Activated naive CD4-positive, alpha-beta T cell treated with anti-CD3 and anti-CD28 coated beads for 36 hours (primary cell): ENCODE measurements around the gene GABARAPL1. TPM values are rescaled to one million over a fixed set of nuclear protein-coding genes. Genes with fewer than 3 reads are reported as not detected.
"Not testable (repeated sequence)": the region's sequence is repeated elsewhere in the genome, so short reads cannot be mapped to it uniquely, and the experiment has no call there.

Experiments
- CTCF ChIA-PET: fragments of 350-600 bp; sonication (Branson Sonifier 250); formaldehyde crosslinking; loops from one replicate; lab custom pipeline; 2021; ENCODE audit warnings: antibody characterized with exemption; lab: Charles Lee
- DNase-seq: peaks from one replicate; pipeline ENCODE4 v3.0.0-alpha.2; 2020
- H3K27ac Mint-ChIP-seq: one replicate; pipeline ENCODE4 v1.8.0; 2021; ENCODE audit warnings: mild to moderate bottlenecking, mixed read lengths
- H3K27me3 Mint-ChIP-seq: one replicate; pipeline ENCODE4 v1.8.0; 2021; ENCODE audit warnings: low read depth, mixed read lengths
- H3K36me3 Mint-ChIP-seq: one replicate; pipeline ENCODE4 v1.8.0; 2021; ENCODE audit warnings: low read depth, mixed read lengths
- H3K4me1 Mint-ChIP-seq: one replicate; pipeline ENCODE4 v1.8.0; 2021; ENCODE audit warnings: low read depth, mixed read lengths
- H3K4me3 Mint-ChIP-seq: one replicate; pipeline ENCODE4 v1.8.0; 2021; ENCODE audit warnings: mild to moderate bottlenecking, moderate library complexity, mixed read lengths
- H3K9me3 Mint-ChIP-seq: one replicate; pipeline ENCODE4 v1.8.0; 2021; ENCODE audit warnings: mixed read lengths
- intact Hi-C: fragments of 100-400 bp; cut with micrococcal nuclease; formaldehyde crosslinking; loops from one replicate; pipeline ENCODE4 v1.15.1; 2023
- total RNA-seq, 2 experiments: library from RNA; stranded (reverse); gene quantifications; one replicate each; pipeline ENCODE4 v1.2.3, GENCODE V29; 2021

GABARAPL1 gene
- total RNA-seq, 2 experiments from 2014 or later: 3.3 to 4.9 TPM

- Mint-ChIP-seq H3K36me3 (peaks cover 13% of the 10 kb centered on the region), H3K27me3 (no peaks in the 10 kb centered on the region), H3K4me3 (no peak overlapping the region), H3K9me3 (no peaks in the 10 kb centered on the region), H3K27ac (no peak overlapping the region), H3K4me1 (peaks cover 20% of the 10 kb centered on the region)
- intact Hi-C loops: loop anchor here (10.0 kb wide), 1 partner anchor 553 kb away; the partner anchor contains the start of gene CLEC2D
- DNase-seq: no peak
- CTCF ChIA-PET: no interaction called here
These were observed 5.3 kb downstream of the GABARAPL1 start for GRCh38 chr12:10218021-10218420.

- DNase-seq: no peak
- Mint-ChIP-seq H3K9me3 (no peaks in the 10 kb centered on the region), H3K4me3 (no peak overlapping the region), H3K27me3 (no peaks in the 10 kb centered on the region), H3K4me1 (peaks cover 5% of the 10 kb centered on the region), H3K27ac (no peak overlapping the region), H3K36me3 (peaks cover 18% of the 10 kb centered on the region)
- intact Hi-C loops: no loop called here
- CTCF ChIA-PET: interaction anchor here (0.8 kb wide), 1 partner anchor 15 kb away, joined by 3 read pairs; no protein-coding TSS in a partner anchor
These were observed 7.9 kb downstream of the GABARAPL1 start for GRCh38 chr12:10220398-10221077.

- intact Hi-C loops: no loop called here
- H3K4me1 Mint-ChIP-seq: peaks cover 4% of the 10 kb centered on the region
- peaks cover 18% of the 10 kb centered on the region for H3K36me3 Mint-ChIP-seq
- no peak overlapping the region for H3K4me3 Mint-ChIP-seq
- no peak overlapping the region for H3K27ac Mint-ChIP-seq
- DNase-seq: no peak
- CTCF ChIA-PET: no interaction called here
- H3K9me3 Mint-ChIP-seq: no peaks in the 10 kb centered on the region
- H3K27me3 Mint-ChIP-seq: no peaks in the 10 kb centered on the region
These were observed 9.2 kb downstream of the GABARAPL1 start for GRCh38 chr12:10221846-10222245.

GRCh38 chr12:10223208-10223607 lies 10.5 kb downstream of the GABARAPL1 start:
- DNase-seq: no peak
- Mint-ChIP-seq H3K4me1 (peaks cover 13% of the 10 kb centered on the region), H3K27ac (no peak overlapping the region), H3K27me3 (no peaks in the 10 kb centered on the region), H3K9me3 (no peaks in the 10 kb centered on the region), H3K4me3 (no peak overlapping the region), H3K36me3 (peaks cover 18% of the 10 kb centered on the region)
- CTCF ChIA-PET: interaction anchor here (0.5 to 1.8 kb wide), 5 partner anchors 13 to 341 kb away, joined by 3 to 4 read pairs (median 3); no protein-coding TSS in a partner anchor
- intact Hi-C loops: no loop called here

- Mint-ChIP-seq H3K36me3 (peaks cover 15% of the 10 kb centered on the region), H3K4me1 (peaks cover 14% of the 10 kb centered on the region)
- DNase-seq, H3K27ac Mint-ChIP-seq, H3K9me3 Mint-ChIP-seq, H3K4me3 Mint-ChIP-seq, intact Hi-C loops, H3K27me3 Mint-ChIP-seq: not testable (repeated sequence)
- CTCF ChIA-PET: interaction anchor here (1.1 kb wide), 1 partner anchor 71 kb away, joined by 4 read pairs; no protein-coding TSS in a partner anchor
These were observed 12.7 kb downstream of the GABARAPL1 start for GRCh38 chr12:10225426-10225825.

- intact Hi-C loops: no loop called here
- CTCF ChIA-PET: interaction anchor here (0.7 kb wide), 1 partner anchor 493 kb away, joined by 3 read pairs; no protein-coding TSS in a partner anchor
- Mint-ChIP-seq H3K27ac (no peak overlapping the region), H3K9me3 (no peaks in the 10 kb centered on the region), H3K36me3 (peaks cover 13% of the 10 kb centered on the region), H3K4me3 (no peak overlapping the region), H3K27me3 (no peaks in the 10 kb centered on the region), H3K4me1 (peaks cover 14% of the 10 kb centered on the region)
- no peak for DNase-seq
These were observed 13.4 kb downstream of the GABARAPL1 start for GRCh38 chr12:10226086-10226485.

- no peak overlapping the region for H3K4me3 Mint-ChIP-seq
- H3K27ac Mint-ChIP-seq: no peak overlapping the region
- no peaks in the 10 kb centered on the region for H3K27me3 Mint-ChIP-seq
- DNase-seq: no peak
- H3K9me3 Mint-ChIP-seq: no peaks in the 10 kb centered on the region
- intact Hi-C loops: no loop called here
- H3K36me3 Mint-ChIP-seq: peaks cover 11% of the 10 kb centered on the region
- H3K4me1 Mint-ChIP-seq: peaks cover 14% of the 10 kb centered on the region
- CTCF ChIA-PET: no interaction called here
These were observed 14.1 kb downstream of the GABARAPL1 start for GRCh38 chr12:10226731-10227130.

GRCh38 chr12:10227648-10228047 lies 15.0 kb downstream of the GABARAPL1 start:
- Mint-ChIP-seq H3K4me3 (no peak overlapping the region), H3K27ac (no peak overlapping the region), H3K27me3 (no peaks in the 10 kb centered on the region), H3K4me1 (peaks cover 14% of the 10 kb centered on the region), H3K9me3 (no peaks in the 10 kb centered on the region), H3K36me3 (peaks cover 7% of the 10 kb centered on the region)
- DNase-seq: no peak
- CTCF ChIA-PET: interaction anchor here (0.7 kb wide), 1 partner anchor 93 kb away, joined by 5 read pairs; no protein-coding TSS in a partner anchor
- intact Hi-C loops: no loop called here

GRCh38 chr12:10234562-10234961 lies 21.9 kb downstream of the GABARAPL1 start:
- no peak for DNase-seq
- H3K27me3 Mint-ChIP-seq: no peaks in the 10 kb centered on the region
- no peak overlapping the region for H3K27ac Mint-ChIP-seq
- peaks cover 4% of the 10 kb centered on the region for H3K36me3 Mint-ChIP-seq
- peaks cover 19% of the 10 kb centered on the region for H3K9me3 Mint-ChIP-seq
- no peak overlapping the region for H3K4me3 Mint-ChIP-seq
- no peaks in the 10 kb centered on the region for H3K4me1 Mint-ChIP-seq
- CTCF ChIA-PET: interaction anchor here (1.5 to 4.4 kb wide), 2 partner anchors 94 to 328 kb away, joined by 4 to 41 read pairs; no protein-coding TSS in a partner anchor
- intact Hi-C loops: no loop called here

GRCh38 chr12:10235761-10236631 lies 23.3 kb downstream of the GABARAPL1 start:
- CTCF ChIA-PET: interaction anchor here (0.6 to 4.4 kb wide), 25 partner anchors 8 to 514 kb away, joined by 3 to 41 read pairs (median 3); no protein-coding TSS in a partner anchor
- intact Hi-C loops: loop anchor here (1.0 to 5.0 kb wide), 8 partner anchors 86 to 1250 kb away; partner anchors contain the start of genes MAGOHB and STYK1

GRCh38 chr12:10236720-10237119 lies 24.0 kb downstream of the GABARAPL1 start:
- Mint-ChIP-seq H3K4me3 (no peak overlapping the region), H3K9me3 (peaks cover 19% of the 10 kb centered on the region), H3K27ac (no peak overlapping the region), H3K4me1 (no peaks in the 10 kb centered on the region), H3K36me3 (peaks cover 4% of the 10 kb centered on the region), H3K27me3 (no peaks in the 10 kb centered on the region)
- DNase-seq: no peak
- intact Hi-C loops: loop anchor here (1.0 to 5.0 kb wide), 4 partner anchors 86 to 1250 kb away; partner anchors contain the start of gene MAGOHB
- CTCF ChIA-PET: interaction anchor here (0.6 to 4.4 kb wide), 18 partner anchors 8 to 433 kb away, joined by 3 to 41 read pairs (median 4); no protein-coding TSS in a partner anchor

More at GRCh38 chr12:10235761-10236631, 23.3 kb downstream of the GABARAPL1 start:
- H3K9me3 Mint-ChIP-seq: peaks cover 19% of the 10 kb centered on the region
- H3K36me3 Mint-ChIP-seq: peaks cover 4% of the 10 kb centered on the region
- no peak overlapping the region for H3K4me3 Mint-ChIP-seq
- no peaks in the 10 kb centered on the region for H3K27me3 Mint-ChIP-seq
- H3K27ac Mint-ChIP-seq: no peak overlapping the region
- peak; percentile 43 for DNase-seq
- H3K4me1 Mint-ChIP-seq: no peaks in the 10 kb centered on the region

GRCh38 chr12:10238526-10238925 lies 25.8 kb downstream of the GABARAPL1 start:
- peaks cover 4% of the 10 kb centered on the region for H3K36me3 Mint-ChIP-seq
- no peak overlapping the region for H3K4me3 Mint-ChIP-seq
- H3K9me3 Mint-ChIP-seq: peaks cover 19% of the 10 kb centered on the region
- H3K27me3 Mint-ChIP-seq: no peaks in the 10 kb centered on the region
- intact Hi-C loops: loop anchor here (5.0 kb wide), 3 partner anchors 84 to 374 kb away; partner anchors contain the start of gene MAGOHB
- CTCF ChIA-PET: interaction anchor here (0.7 kb wide), 1 partner anchor 322 kb away, joined by 4 read pairs; no protein-coding TSS in a partner anchor
- DNase-seq: no peak
- peaks cover 3% of the 10 kb centered on the region for H3K4me1 Mint-ChIP-seq
- no peak overlapping the region for H3K27ac Mint-ChIP-seq
